Gastrocnemius medialis (tissue), 4 donors: ENCODE measurements around the gene MSI2. TPM values are rescaled to one million over a fixed set of nuclear protein-coding genes. Genes with fewer than 3 reads are reported as not detected.

Experiments
- ATAC-seq, 2 donors: fragments of 150-250 bp; one replicate each; pipeline ENCODE4 v1.9.1; 2016
- DNase-seq, 2 donors: peaks; one replicate each; pipeline ENCODE4 v3.0.0-alpha.2; 2019
- H3K27ac ChIP-seq, 4 donors: fragments of 200-600 bp; sonication (generic); 1 replicate in 1 of 4; 2 replicates in 3 of 4; pipeline ENCODE4 v1.5.1; 2016 to 2018; ENCODE audit warnings: mild to moderate bottlenecking in 2 of 4, moderate library complexity in 1 of 4
- H3K27me3 ChIP-seq, 3 donors: fragments of 200-600 bp; sonication (generic) in 2 of 3; 1 replicate in 1 of 3; 2 replicates in 2 of 3; pipeline versions ENCODE4 v1.5.1 to v1.6.0; 2016 to 2019; ENCODE audit warnings: mild to moderate bottlenecking in 1 of 3, moderate library complexity in 1 of 3
- H3K36me3 ChIP-seq, 2 donors: fragments of 200-600 bp; sonication (generic) in 1 of 2; one replicate each; pipeline ENCODE4 v1.5.1; 2017 to 2018
- H3K4me1 ChIP-seq, 2 donors: fragments of 200-600 bp; sonication (generic) in 1 of 2; one replicate each; pipeline ENCODE4 v1.5.1; 2016 to 2017; ENCODE audit warnings: mild to moderate bottlenecking in 2 of 2
- H3K4me3 ChIP-seq, 4 donors: fragments of 200-600 bp; sonication (generic) in 3 of 4; 1 replicate in 1 of 4; 2 replicates in 3 of 4; pipeline ENCODE4 v1.5.1; 2016 to 2019; ENCODE audit warnings: mild to moderate bottlenecking in 2 of 4
- H3K9me3 ChIP-seq, 3 donors: fragments of 200-600 bp; sonication (generic) in 2 of 3; 1 replicate in 1 of 3; 2 replicates in 2 of 3; pipeline ENCODE4 v1.5.1; 2016 to 2019
- POLR2A ChIP-seq, 2 donors: fragments of 450-650 bp; IDR thresholded peaks; one replicate each; pipeline ENCODE4 v1.6.1; 2017; ENCODE audit warnings: antibody characterized with exemption in 2 of 2, mild to moderate bottlenecking in 2 of 2, moderate library complexity in 2 of 2
- in situ Hi-C, 4 donors: fragments of 200-750 bp; cut with MboI; loops; one replicate each; pipeline versions ENCODE4 v1.15.0 to v1.8.0; 2017; ENCODE audit warnings: low sequenced_read_pairs in 4 of 4
- intact Hi-C: fragments of 100-400 bp; cut with DNase I; formaldehyde crosslinking; loops from one replicate; pipeline ENCODE4 v1.15.1; 2023; ENCODE audit warnings: low total_unique reads
- total RNA-seq, 4 donors: library from RNA; depleted of rRNA; stranded (reverse); fragments of >200 nt; gene quantifications; one replicate each; pipeline versions ENCODE4 v1.1.0 to v1.2.3, GENCODE V29; 2016
- TF ChIP-seq, protein P1 (sequence below), 5 experiments: fragments of 450-650 bp in 3 of 5; fragments of 200-600 bp in 2 of 5; sonication (generic) in 2 of 5; IDR thresholded peaks in 4 of 5; conservative IDR thresholded peaks in 1 of 5; 1 replicate in 4 of 5; 2 replicates in 1 of 5; pipeline ENCODE4 v1.5.1; 2016 to 2019; ENCODE audit warnings: antibody characterized with exemption in 5 of 5, mild to moderate bottlenecking in 3 of 5, moderate library complexity in 3 of 5

MSI2 gene
- total RNA-seq, 4 donors from 2014 or later: 33.1 to 66.2 (median 48.5) TPM

DNA sequence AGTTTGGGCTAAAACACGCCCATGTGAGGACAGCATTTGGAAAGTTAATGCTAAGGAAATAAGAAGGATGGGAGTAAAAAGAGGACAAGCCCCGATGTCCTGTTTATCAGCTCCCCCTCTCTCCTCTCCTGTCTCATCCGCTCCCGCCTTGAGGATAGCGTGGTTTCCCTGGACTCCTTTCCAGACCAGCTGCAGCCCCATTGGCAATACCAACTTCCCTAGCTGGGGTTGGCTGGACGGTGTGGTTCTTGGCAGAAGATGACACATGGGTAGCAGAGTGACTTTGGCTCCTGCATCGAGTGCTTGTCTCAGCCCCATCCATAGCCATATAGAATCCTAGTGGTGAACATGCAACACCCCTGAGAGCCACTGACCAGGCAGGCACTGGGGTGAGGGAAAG lies 302.9 kb downstream of the MSI2 start:
- no peak for TF ChIP-seq POLR2A (IDR thresholded peaks at IDR 0.05)
- Histone ChIP-seq H3K4me1 (peaks cover 20 to 23% of the 10 kb centered on the region in 2 donors), H3K27ac (no peak overlapping the region), H3K36me3 (no peaks in the 10 kb centered on the region), H3K4me3 (no peak overlapping the region), H3K9me3 (no peaks in the 10 kb centered on the region), H3K27me3 (no peaks in the 10 kb centered on the region)
- DNase-seq (no peak), ATAC-seq (no peak)
- in situ Hi-C loops (no loop called here), intact Hi-C loops (no loop called here)

DNA sequence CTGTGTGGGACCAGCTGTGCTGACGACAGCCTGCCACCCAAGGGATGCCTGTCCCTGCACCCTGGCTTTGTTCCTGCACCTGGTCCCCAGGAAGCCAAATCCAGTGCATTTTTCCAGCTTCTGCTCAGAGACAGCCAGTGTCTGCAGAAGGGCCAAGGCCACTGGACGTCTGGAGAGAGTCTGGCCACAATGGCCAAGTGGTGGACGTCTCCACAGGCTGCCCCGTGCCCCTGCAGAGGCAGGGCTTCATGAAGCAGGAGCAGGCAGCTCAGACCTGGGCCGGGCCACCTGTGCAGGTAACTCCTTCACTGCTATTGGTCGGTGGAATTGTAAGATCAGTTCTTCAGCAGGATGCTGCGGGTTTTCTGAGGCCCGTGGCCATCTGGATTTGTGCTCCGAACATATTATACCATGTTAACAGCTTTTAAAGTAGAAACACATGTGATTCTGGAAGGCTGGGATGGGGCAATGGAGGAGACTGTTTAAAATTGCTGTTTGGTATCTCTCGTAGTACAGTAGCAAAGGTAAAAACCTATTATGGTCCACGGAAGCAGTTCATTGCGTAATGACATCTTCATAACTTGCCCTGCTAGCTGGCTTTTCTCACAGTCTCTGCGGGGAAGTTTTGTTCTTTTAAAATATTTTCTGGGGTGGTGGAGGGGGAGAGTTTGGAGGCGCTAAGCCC lies 303.5 kb downstream of the MSI2 start:
- in situ Hi-C loops (no loop called here), intact Hi-C loops (no loop called here)
- H3K4me1 ChIP-seq: peaks cover 15 to 18% of the 10 kb centered on the region in 2 donors
- no peaks in the 10 kb centered on the region for H3K36me3 ChIP-seq
- ATAC-seq (no peak), DNase-seq (no peak)
- no peak overlapping the region for H3K4me3 ChIP-seq
- H3K9me3 ChIP-seq: no peaks in the 10 kb centered on the region
- TF ChIP-seq POLR2A (IDR thresholded peaks at IDR 0.05): no peak
- TF ChIP-seq, protein P1, sequence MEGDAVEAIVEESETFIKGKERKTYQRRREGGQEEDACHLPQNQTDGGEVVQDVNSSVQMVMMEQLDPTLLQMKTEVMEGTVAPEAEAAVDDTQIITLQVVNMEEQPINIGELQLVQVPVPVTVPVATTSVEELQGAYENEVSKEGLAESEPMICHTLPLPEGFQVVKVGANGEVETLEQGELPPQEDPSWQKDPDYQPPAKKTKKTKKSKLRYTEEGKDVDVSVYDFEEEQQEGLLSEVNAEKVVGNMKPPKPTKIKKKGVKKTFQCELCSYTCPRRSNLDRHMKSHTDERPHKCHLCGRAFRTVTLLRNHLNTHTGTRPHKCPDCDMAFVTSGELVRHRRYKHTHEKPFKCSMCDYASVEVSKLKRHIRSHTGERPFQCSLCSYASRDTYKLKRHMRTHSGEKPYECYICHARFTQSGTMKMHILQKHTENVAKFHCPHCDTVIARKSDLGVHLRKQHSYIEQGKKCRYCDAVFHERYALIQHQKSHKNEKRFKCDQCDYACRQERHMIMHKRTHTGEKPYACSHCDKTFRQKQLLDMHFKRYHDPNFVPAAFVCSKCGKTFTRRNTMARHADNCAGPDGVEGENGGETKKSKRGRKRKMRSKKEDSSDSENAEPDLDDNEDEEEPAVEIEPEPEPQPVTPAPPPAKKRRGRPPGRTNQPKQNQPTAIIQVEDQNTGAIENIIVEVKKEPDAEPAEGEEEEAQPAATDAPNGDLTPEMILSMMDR (IDR thresholded peaks at IDR 0.05 in 4 of 5, conservative IDR thresholded peaks at IDR 0.05 in 1 of 5): no peak
- no peaks in the 10 kb centered on the region for H3K27me3 ChIP-seq
- H3K27ac ChIP-seq: no peak overlapping the region

DNA sequence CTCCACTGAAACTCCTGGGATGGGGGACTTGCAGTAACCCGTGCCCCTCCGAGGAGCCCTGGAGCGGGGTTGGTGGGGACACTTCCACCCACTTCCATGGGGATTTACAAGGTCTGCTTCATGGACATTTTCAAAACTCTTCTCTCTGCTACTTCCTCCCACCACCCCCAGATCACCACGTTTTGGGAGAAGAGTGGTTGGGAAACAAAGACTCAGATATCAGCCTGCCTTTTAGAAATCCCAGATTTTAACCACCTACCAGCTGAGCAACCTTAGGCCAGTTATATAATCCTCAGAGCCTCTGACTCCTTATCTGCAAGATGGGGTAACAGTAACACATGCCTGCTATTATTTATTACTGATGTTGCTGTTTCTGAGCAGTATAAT lies 304.0 kb downstream of the MSI2 start:
- in situ Hi-C loops (no loop called here), intact Hi-C loops (no loop called here)
- Histone ChIP-seq H3K27me3 (no peaks in the 10 kb centered on the region), H3K27ac (no peak overlapping the region), H3K9me3 (no peaks in the 10 kb centered on the region), H3K4me3 (no peak overlapping the region), H3K4me1 (peaks cover 11 to 14% of the 10 kb centered on the region in 2 donors), H3K36me3 (no peaks in the 10 kb centered on the region)
- no peak for DNase-seq
- ATAC-seq: no peak
- TF ChIP-seq, protein P1 (IDR thresholded peaks at IDR 0.05 in 4 of 5, conservative IDR thresholded peaks at IDR 0.05 in 1 of 5): no peak
- TF ChIP-seq POLR2A (IDR thresholded peaks at IDR 0.05): no peak

- Histone ChIP-seq H3K27ac (no peak overlapping the region), H3K27me3 (no peaks in the 10 kb centered on the region), H3K4me1 (peaks cover 7 to 14% of the 10 kb centered on the region in 2 donors), H3K9me3 (no peaks in the 10 kb centered on the region), H3K4me3 (no peak overlapping the region), H3K36me3 (no peaks in the 10 kb centered on the region)
- in situ Hi-C loops: no loop called here
- TF ChIP-seq POLR2A (IDR thresholded peaks at IDR 0.05): no peak
- TF ChIP-seq, protein P1 (IDR thresholded peaks at IDR 0.05 in 4 of 5, conservative IDR thresholded peaks at IDR 0.05 in 1 of 5): no peak
- DNase-seq (no peak), ATAC-seq (no peak)
- intact Hi-C loops: no loop called here
These were observed 304.9 kb downstream of the MSI2 start for GRCh38 chr17:57561072-57561861.

- Histone ChIP-seq H3K4me3 (no peak overlapping the region), H3K9me3 (no peaks in the 10 kb centered on the region), H3K27me3 (no peaks in the 10 kb centered on the region), H3K36me3 (no peaks in the 10 kb centered on the region), H3K4me1 (peaks cover 5 to 6% of the 10 kb centered on the region in 2 donors), H3K27ac (no peak overlapping the region)
- intact Hi-C loops: no loop called here
- no peak for TF ChIP-seq POLR2A (IDR thresholded peaks at IDR 0.05)
- TF ChIP-seq, protein P1 (IDR thresholded peaks at IDR 0.05 in 4 of 5, conservative IDR thresholded peaks at IDR 0.05 in 1 of 5): no peak
- in situ Hi-C loops: no loop called here
- ATAC-seq: no peak
- DNase-seq: no peak
These were observed 305.9 kb downstream of the MSI2 start for GRCh38 chr17:57562184-57562698.
